ENCODE data around the gene SPECC1. TPM values are rescaled to one million over a fixed set of nuclear protein-coding genes. Genes with fewer than 3 reads are reported as not detected.

SPECC1 gene
- total RNA-seq, 1 donor from 2014 or later = 35.6 TPM

- Mint-ChIP-seq H3K27ac (no peak overlapping the region), H3K27me3 (ENCODE audit: low read depth) (no peaks in the 10 kb centered on the region), H3K4me3 (no peak overlapping the region), H3K9me3 (no peaks in the 10 kb centered on the region), H3K36me3 (no peaks in the 10 kb centered on the region), H3K4me1 (peaks cover 11% of the 10 kb centered on the region)
- TF ChIP-seq CTCF (IDR thresholded peaks at IDR 0.05; ENCODE audit: unreplicated experiment) = no peak
- DNase-seq (ENCODE audit: low spot score in 2 of 2, unreplicated experiment in 2 of 2) = peak in 1 of 2 experiments; percentile 21
These were observed 17.8 kb upstream of the SPECC1 start for GRCh38 chr17:19991252-19991885.

- peak; percentile 82 for TF ChIP-seq CTCF (IDR thresholded peaks at IDR 0.05; ENCODE audit: unreplicated experiment)
- DNase-seq (ENCODE audit: low spot score in 2 of 2, unreplicated experiment in 2 of 2) = peak; percentile 76 to 86
- Mint-ChIP-seq H3K27ac (no peak overlapping the region), H3K4me3 (no peak overlapping the region), H3K9me3 (no peaks in the 10 kb centered on the region), H3K36me3 (no peaks in the 10 kb centered on the region), H3K27me3 (ENCODE audit: low read depth) (no peaks in the 10 kb centered on the region), H3K4me1 (peaks cover 2% of the 10 kb centered on the region)
These were observed 16.1 kb upstream of the SPECC1 start for GRCh38 chr17:19992803-19993713.

GRCh38 chr17:19996086-19996485, 13.1 kb upstream of the SPECC1 start:
- H3K4me3 Mint-ChIP-seq = no peak overlapping the region
- H3K36me3 Mint-ChIP-seq = no peaks in the 10 kb centered on the region
- TF ChIP-seq CTCF (IDR thresholded peaks at IDR 0.05; ENCODE audit: unreplicated experiment) = no peak
- no peaks in the 10 kb centered on the region for H3K9me3 Mint-ChIP-seq
- peaks cover 2% of the 10 kb centered on the region for H3K4me1 Mint-ChIP-seq
- H3K27me3 Mint-ChIP-seq (ENCODE audit: low read depth) = peaks cover 2% of the 10 kb centered on the region
- DNase-seq (ENCODE audit: low spot score in 2 of 2, unreplicated experiment in 2 of 2) = no peak
- H3K27ac Mint-ChIP-seq = no peak overlapping the region

GRCh38 chr17:19996502-19996901, 12.7 kb upstream of the SPECC1 start:
- no peak for TF ChIP-seq CTCF (IDR thresholded peaks at IDR 0.05; ENCODE audit: unreplicated experiment)
- no peaks in the 10 kb centered on the region for H3K36me3 Mint-ChIP-seq
- no peak overlapping the region for H3K27ac Mint-ChIP-seq
- no peak for DNase-seq (ENCODE audit: low spot score in 2 of 2, unreplicated experiment in 2 of 2)
- H3K9me3 Mint-ChIP-seq = no peaks in the 10 kb centered on the region
- no peak overlapping the region for H3K4me3 Mint-ChIP-seq
- H3K4me1 Mint-ChIP-seq = peaks cover 2% of the 10 kb centered on the region
- peaks cover 2% of the 10 kb centered on the region for H3K27me3 Mint-ChIP-seq (ENCODE audit: low read depth)

- TF ChIP-seq CTCF (IDR thresholded peaks at IDR 0.05; ENCODE audit: unreplicated experiment) = no peak
- DNase-seq (ENCODE audit: low spot score in 2 of 2, unreplicated experiment in 2 of 2) = peak in 1 of 2 experiments; percentile 23
- H3K36me3 Mint-ChIP-seq = no peaks in the 10 kb centered on the region
- H3K27me3 Mint-ChIP-seq (ENCODE audit: low read depth) = peaks cover 66% of the 10 kb centered on the region
- peaks cover 4% of the 10 kb centered on the region for H3K4me1 Mint-ChIP-seq
- H3K9me3 Mint-ChIP-seq = no peaks in the 10 kb centered on the region
- no peak overlapping the region for H3K27ac Mint-ChIP-seq
- H3K4me3 Mint-ChIP-seq = peak overlapping the region; percentile 93
These were observed 712 bp upstream of the SPECC1 start for GRCh38 chr17:20008242-20009051.

Data from mesothelial cell of epicardium (in vitro differentiated cells).